Neural progenitor cell (in vitro differentiated cells): Measurements from ENCODE around the gene MKLN1. TPM values are rescaled to one million over a fixed set of nuclear protein-coding genes. Genes with fewer than 3 reads are reported as not detected.

ENCODE experiments used
- DNase-seq: peaks from one replicate; pipeline ENCODE4 v3.0.0-alpha.2; 2016; ENCODE audit warnings: low spot score
- H2AFZ ChIP-seq: fragments of 200-600 bp; sonication (generic); replicated peaks from 2 replicates; pipeline ENCODE4 v1.6.1; 2016; ENCODE audit warnings: antibody characterized with exemption
- H3F3A ChIP-seq: fragments of 200-600 bp; sonication (generic); 2 replicates; pipeline ENCODE4 v1.6.1; 2016; ENCODE audit warnings: antibody characterized with exemption, low read depth
- H3K27ac ChIP-seq: fragments of 200-600 bp; sonication (generic); 2 replicates; pipeline ENCODE4 v1.5.1; 2016; ENCODE audit warnings: mild to moderate bottlenecking
- H3K27me3 ChIP-seq: fragments of 200-600 bp; sonication (generic); 2 replicates; pipeline ENCODE4 v1.6.1; 2016; ENCODE audit warnings: mild to moderate bottlenecking, moderate library complexity
- H3K36me3 ChIP-seq: fragments of 200-600 bp; sonication (generic); 2 replicates; pipeline ENCODE4 v1.5.1; 2016
- H3K4me1 ChIP-seq: fragments of 200-600 bp; sonication (generic); 2 replicates; pipeline ENCODE4 v1.6.1; 2016; ENCODE audit warnings: mixed run types
- H3K4me2 ChIP-seq: fragments of 200-600 bp; sonication (generic); 2 replicates; pipeline ENCODE4 v1.6.1; 2016
- H3K4me3 ChIP-seq: fragments of 200-600 bp; sonication (generic); 2 replicates; pipeline ENCODE4 v1.5.1; 2016
- H3K79me2 ChIP-seq: fragments of 200-600 bp; sonication (generic); 2 replicates; pipeline ENCODE4 v1.6.1; 2016; ENCODE audit warnings: low read depth
- H3K9ac ChIP-seq: fragments of 200-600 bp; sonication (generic); 2 replicates; pipeline ENCODE4 v1.6.1; 2016
- H3K9me3 ChIP-seq: fragments of 200-600 bp; sonication (generic); 2 replicates; pipeline ENCODE4 v1.5.1; 2016; ENCODE audit warnings: low read depth
- H4K20me1 ChIP-seq: fragments of 200-600 bp; sonication (generic); 2 replicates; pipeline ENCODE4 v1.6.1; 2016; ENCODE audit warnings: low read depth
- H3K27ac Mint-ChIP-seq: 3 replicates; pipeline ENCODE4 v1.8.0; 2021; ENCODE audit warnings: mixed read lengths
- H3K27me3 Mint-ChIP-seq: 2 replicates; pipeline ENCODE4 v1.8.0; 2022; ENCODE audit warnings: low read depth, mild to moderate bottlenecking, inconsistent platforms, moderate library complexity, mixed read lengths; ENCODE audit not compliant: insufficient read depth
- H3K36me3 Mint-ChIP-seq: 3 replicates; pipeline ENCODE4 v1.8.0; 2021; ENCODE audit warnings: mixed read lengths
- H3K4me1 Mint-ChIP-seq: 3 replicates; pipeline ENCODE4 v1.8.0; 2021; ENCODE audit warnings: mixed read lengths
- H3K4me3 Mint-ChIP-seq: 3 replicates; pipeline ENCODE4 v1.8.0; 2021; ENCODE audit warnings: mild to moderate bottlenecking, moderate library complexity, mixed read lengths
- H3K9me3 Mint-ChIP-seq: 3 replicates; pipeline ENCODE4 v1.8.0; 2020; ENCODE audit warnings: mixed read lengths
- CTCF ChIP-seq: fragments of 200-600 bp; sonication (generic); IDR thresholded peaks from 2 replicates; pipeline ENCODE4 v1.5.1; 2017; ENCODE audit warnings: antibody characterized with exemption, mild to moderate bottlenecking
- EZH2 ChIP-seq: fragments of 200-600 bp; sonication (generic); IDR thresholded peaks from 2 replicates; pipeline ENCODE4 v1.6.1; 2017; ENCODE audit warnings: antibody characterized with exemption, mild to moderate bottlenecking, moderate library complexity
- EZH2phosphoT487 ChIP-seq: fragments of 200-600 bp; sonication (generic); IDR thresholded peaks from 2 replicates; pipeline ENCODE4 v1.6.1; 2017; ENCODE audit warnings: antibody characterized with exemption
- total RNA-seq: library from RNA; depleted of rRNA; stranded (reverse); fragments of >200 nt; gene quantifications from 2 replicates; pipeline ENCODE4 v1.2.3, GENCODE V29; 2015; ENCODE audit warnings: low replicate concordance

Gene MKLN1
- total RNA-seq, 1 donor from 2014 or later: 60.9 TPM

DNA sequence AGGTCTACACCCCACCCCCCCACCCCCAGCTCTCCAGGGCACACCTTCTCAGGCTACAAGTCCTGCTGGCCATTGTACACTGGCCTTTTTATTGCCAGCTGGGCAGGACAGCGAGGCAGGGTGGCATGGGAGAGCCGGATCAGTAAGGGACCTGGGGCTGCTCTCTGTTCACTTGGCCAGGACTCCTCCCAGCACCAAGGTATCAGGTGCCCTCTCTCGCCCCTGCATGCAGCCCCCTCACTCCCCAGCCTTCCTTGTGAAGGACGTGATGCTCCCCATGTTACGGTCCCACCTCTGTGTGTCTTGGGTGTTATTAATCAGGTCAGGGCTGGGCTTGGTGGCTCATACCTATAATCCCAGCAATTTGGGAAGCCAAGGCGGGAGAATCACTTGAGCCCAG lies 202.5 kb downstream of the MKLN1 start:
- no peaks in the 10 kb centered on the region for H3K9me3 Mint-ChIP-seq
- TF ChIP-seq EZH2: no peak
- TF ChIP-seq EZH2phosphoT487: no peak
- TF ChIP-seq CTCF: no peak
- no peak overlapping the region for H3K4me3 Mint-ChIP-seq
- Histone ChIP-seq H3K4me1 (no peaks in the 10 kb centered on the region), H3K9ac (no peak overlapping the region), H3K9me3 (no peaks in the 10 kb centered on the region), H3K4me3 (no peak overlapping the region), H3K4me2 (no peak overlapping the region), H3K27me3 (no peaks in the 10 kb centered on the region), H3K36me3 (no peaks in the 10 kb centered on the region), H3K27ac (no peak overlapping the region), H3F3A (no peaks in the 10 kb centered on the region), H4K20me1 (peaks cover 6% of the 10 kb centered on the region), H2AFZ (no peak overlapping the region), H3K79me2 (peaks cover 95% of the 10 kb centered on the region)
- DNase-seq: no peak
- H3K27ac Mint-ChIP-seq: no peak overlapping the region
- H3K4me1 Mint-ChIP-seq: peaks cover 2% of the 10 kb centered on the region
- peaks cover 10% of the 10 kb centered on the region for H3K36me3 Mint-ChIP-seq
- H3K27me3 Mint-ChIP-seq: no peaks in the 10 kb centered on the region

DNA sequence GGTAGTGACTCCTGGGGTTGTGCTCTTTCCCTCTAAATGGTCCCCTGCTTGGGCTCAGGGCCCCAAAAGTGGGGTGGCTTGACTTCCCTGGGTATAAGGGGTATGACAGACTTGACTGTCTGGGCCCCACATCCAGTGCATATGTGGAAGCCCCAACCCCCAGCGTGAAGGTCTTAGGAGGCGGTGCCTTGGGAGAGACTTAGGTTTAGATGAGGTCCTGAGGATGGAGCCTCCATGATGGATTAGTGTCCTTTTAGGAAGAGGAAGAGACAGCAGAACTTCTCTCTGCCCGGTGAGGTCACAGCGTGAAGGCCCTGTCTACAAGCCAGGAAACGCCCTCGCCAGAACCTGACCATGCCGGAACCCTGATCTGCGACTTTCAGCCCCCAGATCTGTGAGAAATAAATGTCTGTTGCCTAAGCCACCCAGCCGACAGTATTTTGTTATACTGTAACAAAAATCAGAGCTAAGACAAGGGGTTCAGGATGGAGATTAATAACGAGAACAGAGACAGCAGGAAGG lies 205.0 kb downstream of the MKLN1 start:
- H3K9me3 Mint-ChIP-seq: no peaks in the 10 kb centered on the region
- no peaks in the 10 kb centered on the region for H3K27me3 ChIP-seq
- no peak overlapping the region for H3K9ac ChIP-seq
- H3K27ac ChIP-seq: no peak overlapping the region
- peaks cover 3% of the 10 kb centered on the region for H3K4me1 Mint-ChIP-seq
- no peak overlapping the region for H3K27ac Mint-ChIP-seq
- H3K27me3 Mint-ChIP-seq: peaks cover 2% of the 10 kb centered on the region
- H3K9me3 ChIP-seq: no peaks in the 10 kb centered on the region
- H3K36me3 ChIP-seq: no peaks in the 10 kb centered on the region
- peaks cover 11% of the 10 kb centered on the region for H3K36me3 Mint-ChIP-seq
- no peak overlapping the region for H3K4me3 Mint-ChIP-seq
- peaks cover 96% of the 10 kb centered on the region for H3K79me2 ChIP-seq
- no peak overlapping the region for H3K4me2 ChIP-seq
- peaks cover 7% of the 10 kb centered on the region for H4K20me1 ChIP-seq
- no peaks in the 10 kb centered on the region for H3F3A ChIP-seq
- H2AFZ ChIP-seq: no peak overlapping the region
- no peak for DNase-seq
- TF ChIP-seq EZH2phosphoT487 (no peak), EZH2 (no peak), CTCF (no peak)
- no peak overlapping the region for H3K4me3 ChIP-seq
- H3K4me1 ChIP-seq: no peaks in the 10 kb centered on the region

DNA sequence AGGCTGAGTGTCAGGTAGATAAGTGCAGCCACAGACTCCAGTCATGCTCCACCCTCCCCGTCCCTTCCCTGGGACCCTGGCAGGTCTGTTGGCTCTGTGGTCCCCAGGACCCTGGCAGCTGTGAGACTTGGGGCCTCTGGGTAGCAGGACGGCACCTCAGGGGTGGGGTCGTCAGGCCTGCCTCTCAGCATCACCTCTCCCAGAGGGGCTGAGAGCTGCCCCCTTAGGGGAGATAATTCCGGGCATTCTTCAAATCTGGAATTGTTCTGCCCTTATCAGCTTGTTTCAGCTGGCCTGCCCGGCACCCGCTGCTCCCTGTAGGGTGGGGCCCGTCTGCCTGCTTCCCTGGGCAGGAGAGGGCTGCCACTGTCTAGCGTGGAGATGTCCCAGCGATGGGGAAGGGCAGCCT lies 205.5 kb downstream of the MKLN1 start:
- Histone ChIP-seq H3K4me2 (no peak overlapping the region), H3K27ac (no peak overlapping the region), H3K4me3 (no peak overlapping the region), H3K9ac (no peak overlapping the region), H3F3A (no peaks in the 10 kb centered on the region), H4K20me1 (peaks cover 12% of the 10 kb centered on the region), H2AFZ (no peak overlapping the region), H3K4me1 (peaks cover under 1% of the 10 kb centered on the region), H3K79me2 (peaks cover 96% of the 10 kb centered on the region), H3K36me3 (no peaks in the 10 kb centered on the region), H3K9me3 (no peaks in the 10 kb centered on the region), H3K27me3 (no peaks in the 10 kb centered on the region)
- peaks cover 13% of the 10 kb centered on the region for H3K36me3 Mint-ChIP-seq
- no peak overlapping the region for H3K4me3 Mint-ChIP-seq
- H3K27ac Mint-ChIP-seq: no peak overlapping the region
- peaks cover 6% of the 10 kb centered on the region for H3K4me1 Mint-ChIP-seq
- TF ChIP-seq EZH2: no peak
- no peak for TF ChIP-seq CTCF
- no peak for TF ChIP-seq EZH2phosphoT487
- H3K9me3 Mint-ChIP-seq: no peaks in the 10 kb centered on the region
- peaks cover 2% of the 10 kb centered on the region for H3K27me3 Mint-ChIP-seq
- DNase-seq: no peak
